Calu3 (cell line): Measurements from ENCODE around the gene ST6GALNAC1. TPM values are rescaled to one million over a fixed set of nuclear protein-coding genes. Genes with fewer than 3 reads are reported as not detected.

Source experiments
- BruUV-seq: library from RNA; stranded (reverse); fragments of 400-500 nt; replicated peaks from 2 replicates; lab custom pipeline; 2021; lab: Mats Ljungman, UMichigan
- CTCF ChIA-PET: fragments of 300-600 bp; sonication (Branson Sonifier 250); formaldehyde crosslinking; loops from one replicate; lab custom pipeline; 2022; ENCODE audit warnings: antibody characterized with exemption; lab: Charles Lee
- DNase-seq: peaks from one replicate; pipeline ENCODE4 v3.0.0; 2022
- H3K27ac Mint-ChIP-seq: one replicate; pipeline ENCODE4 v1.8.0; 2022; ENCODE audit warnings: mixed read lengths; ENCODE audit not compliant: unreplicated experiment
- H3K27me3 Mint-ChIP-seq: one replicate; pipeline ENCODE4 v1.8.0; 2022; ENCODE audit warnings: mixed read lengths; ENCODE audit not compliant: unreplicated experiment
- H3K36me3 Mint-ChIP-seq: one replicate; pipeline ENCODE4 v1.8.0; 2022; ENCODE audit warnings: mild to moderate bottlenecking, moderate library complexity, mixed read lengths; ENCODE audit not compliant: insufficient read depth, unreplicated experiment
- H3K4me1 Mint-ChIP-seq: one replicate; pipeline ENCODE4 v1.8.0; 2022; ENCODE audit warnings: mild to moderate bottlenecking, low read depth, mixed read lengths; ENCODE audit not compliant: unreplicated experiment
- H3K4me3 Mint-ChIP-seq: one replicate; pipeline ENCODE4 v1.8.0; 2022; ENCODE audit warnings: mild to moderate bottlenecking, low read depth, moderate library complexity, mixed read lengths; ENCODE audit not compliant: unreplicated experiment
- H3K9me3 Mint-ChIP-seq: one replicate; pipeline ENCODE4 v1.8.0; 2022; ENCODE audit warnings: low read depth, mixed read lengths; ENCODE audit not compliant: unreplicated experiment
- CTCF ChIP-seq: fragments of 200-600 bp; IDR thresholded peaks from one replicate; pipeline ENCODE4 v1.8.0; 2022; ENCODE audit warnings: antibody characterized with exemption; ENCODE audit not compliant: unreplicated experiment
- intact Hi-C: fragments of 100-400 bp; cut with micrococcal nuclease; formaldehyde crosslinking; loops from one replicate; pipeline ENCODE4 v1.10.0; 2022; ENCODE audit not compliant: unreplicated experiment
- total RNA-seq: library from RNA; stranded (reverse); gene quantifications from 2 replicates; pipeline ENCODE4 v1.2.3, GENCODE V29; 2022

ST6GALNAC1 gene
- total RNA-seq, 1 experiment from 2014 or later, result 52.4 TPM

GRCh38 chr17:76635659-76636360, 7.7 kb downstream of the ST6GALNAC1 start:
- H3K36me3 Mint-ChIP-seq, result peaks cover 18% of the 10 kb centered on the region
- intact Hi-C loops, result no loop called here
- TF ChIP-seq CTCF, result no peak
- no peak overlapping the region for H3K27ac Mint-ChIP-seq
- H3K4me1 Mint-ChIP-seq, result peaks cover 45% of the 10 kb centered on the region
- no peak overlapping the region for H3K4me3 Mint-ChIP-seq
- no peaks in the 10 kb centered on the region for H3K27me3 Mint-ChIP-seq
- BruUV-seq, result no TSS peak
- no peaks in the 10 kb centered on the region for H3K9me3 Mint-ChIP-seq
- CTCF ChIA-PET, result no interaction called here
- no peak for DNase-seq

- Mint-ChIP-seq H3K27ac (no peak overlapping the region), H3K4me1 (peaks cover 38% of the 10 kb centered on the region), H3K27me3 (no peaks in the 10 kb centered on the region), H3K9me3 (no peaks in the 10 kb centered on the region), H3K36me3 (peaks cover 18% of the 10 kb centered on the region), H3K4me3 (no peak overlapping the region)
- no peak for DNase-seq
- CTCF ChIA-PET, result no interaction called here
- intact Hi-C loops, result no loop called here
- no TSS peak for BruUV-seq
- no peak for TF ChIP-seq CTCF
These were observed 8.5 kb downstream of the ST6GALNAC1 start for GRCh38 chr17:76635039-76635438.

GRCh38 chr17:76633628-76634328, 9.8 kb downstream of the ST6GALNAC1 start:
- no peak for DNase-seq
- no peaks in the 10 kb centered on the region for H3K27me3 Mint-ChIP-seq
- H3K4me3 Mint-ChIP-seq, result no peak overlapping the region
- intact Hi-C loops, result no loop called here
- CTCF ChIA-PET, result no interaction called here
- H3K9me3 Mint-ChIP-seq, result no peaks in the 10 kb centered on the region
- H3K4me1 Mint-ChIP-seq, result peaks cover 32% of the 10 kb centered on the region
- no TSS peak for BruUV-seq
- no peak overlapping the region for H3K27ac Mint-ChIP-seq
- peaks cover 24% of the 10 kb centered on the region for H3K36me3 Mint-ChIP-seq
- TF ChIP-seq CTCF, result no peak

GRCh38 chr17:76631821-76632565, 11.6 kb downstream of the ST6GALNAC1 start:
- H3K27ac Mint-ChIP-seq, result peak overlapping the region; percentile 66
- no peak overlapping the region for H3K4me3 Mint-ChIP-seq
- CTCF ChIA-PET, result interaction anchor here (0.6 to 1.0 kb wide), 7 partner anchors 8 to 572 kb away, joined by 3 to 7 read pairs (median 3); a partner anchor contains a TSS
- H3K27me3 Mint-ChIP-seq, result no peaks in the 10 kb centered on the region
- no TSS peak for BruUV-seq
- DNase-seq, result peak; percentile 53
- intact Hi-C loops, result no loop called here
- H3K36me3 Mint-ChIP-seq, result peaks cover 25% of the 10 kb centered on the region
- H3K9me3 Mint-ChIP-seq, result no peaks in the 10 kb centered on the region
- H3K4me1 Mint-ChIP-seq, result peaks cover 30% of the 10 kb centered on the region
- no peak for TF ChIP-seq CTCF
